ENCODE measurements around the gene ELP5.
A peak's percentile ranks its signal among the peaks of the same experiment; 100 is the strongest.
"Not testable (repeated sequence)": the region's sequence is repeated elsewhere in the genome, so short reads cannot be mapped to it uniquely, and the experiment has no call there.

ELP5 gene

GRCh38 chr17:7236808-7237207 is 15.2 kb upstream of the ELP5 start:
- no peak for DNase-seq (ENCODE audit: low read depth in 2 of 2, low spot score in 1 of 2)

- no peak for DNase-seq (ENCODE audit: low read depth in 2 of 2, low spot score in 1 of 2)
Measured at GRCh38 chr17:7237266-7237760, 14.7 kb upstream of the ELP5 start.

- DNase-seq (ENCODE audit: low read depth in 2 of 2, low spot score in 1 of 2) = peak; percentile 73 to 76
Measured at GRCh38 chr17:7237761-7238419, 14.1 kb upstream of the ELP5 start.

- no peak for DNase-seq (ENCODE audit: low read depth in 2 of 2, low spot score in 1 of 2)
Measured at GRCh38 chr17:7238420-7239090, 13.5 kb upstream of the ELP5 start.

- DNase-seq (ENCODE audit: low read depth in 2 of 2, low spot score in 1 of 2) = peak; percentile 93 to 96
Measured at GRCh38 chr17:7239091-7240027, 12.7 kb upstream of the ELP5 start, which contains the start of gene PHF23. Gene PHF23, minus strand, starts transcription at chr17:7239457. Its CDS starts 178 bp downstream, at chr17:7239279.

GRCh38 chr17:7240375-7240774 is 11.6 kb upstream of the ELP5 start:
- no peak for DNase-seq (ENCODE audit: low read depth in 2 of 2, low spot score in 1 of 2)

GRCh38 chr17:7241090-7241733 is 10.8 kb upstream of the ELP5 start:
- no peak for DNase-seq (ENCODE audit: low read depth in 2 of 2, low spot score in 1 of 2)

GRCh38 chr17:7241783-7242716 is 10.0 kb upstream of the ELP5 start, which contains the start of gene GABARAP:
Gene GABARAP, minus strand, starts transcription at chr17:7242449. Its CDS starts 119 bp downstream, at chr17:7242330.
- DNase-seq (ENCODE audit: low read depth in 2 of 2, low spot score in 1 of 2) = peak; percentile 91

GRCh38 chr17:7242717-7243452 is 9.1 kb upstream of the ELP5 start:
- DNase-seq (ENCODE audit: low read depth in 2 of 2, low spot score in 1 of 2) = peak; percentile 87 to 90

GRCh38 chr17:7243453-7243729 is 8.6 kb upstream of the ELP5 start:
- no peak for DNase-seq (ENCODE audit: low read depth in 2 of 2, low spot score in 1 of 2)

GRCh38 chr17:7243838-7244237 is 8.2 kb upstream of the ELP5 start:
- not testable (repeated sequence) for DNase-seq (ENCODE audit: low read depth in 2 of 2, low spot score in 1 of 2)

GRCh38 chr17:7246779-7247178 is 5.2 kb upstream of the ELP5 start:
- no peak for DNase-seq (ENCODE audit: low read depth in 2 of 2, low spot score in 1 of 2)

GRCh38 chr17:7248796-7249195 is 3.2 kb upstream of the ELP5 start:
- DNase-seq (ENCODE audit: low read depth in 2 of 2, low spot score in 1 of 2) = no peak

GRCh38 chr17:7249214-7249613 is 2.8 kb upstream of the ELP5 start:
- no peak for DNase-seq (ENCODE audit: low read depth in 2 of 2, low spot score in 1 of 2)

- no peak for DNase-seq (ENCODE audit: low read depth in 2 of 2, low spot score in 1 of 2)
Measured at GRCh38 chr17:7249830-7250229, 2.2 kb upstream of the ELP5 start.

GRCh38 chr17:7250695-7251627 is 1.1 kb upstream of the ELP5 start:
- DNase-seq (ENCODE audit: low read depth in 2 of 2, low spot score in 1 of 2) = no peak

- DNase-seq (ENCODE audit: low read depth in 2 of 2, low spot score in 1 of 2) = peak; percentile 98 to 99
Measured at GRCh38 chr17:7251661-7252175, 297 bp upstream of the ELP5 start, which contains the start of gene CTDNEP1. Gene CTDNEP1, minus strand, starts transcription at chr17:7251734. Its CDS starts 438 bp downstream, at chr17:7251296.

- no peak for DNase-seq (ENCODE audit: low read depth in 2 of 2, low spot score in 1 of 2)
Measured at GRCh38 chr17:7253082-7253481, 1.1 kb downstream of the ELP5 start.

Data from stimulated activated CD8-positive, alpha-beta memory T cell treated with anti-CD3 and anti-CD28 coated beads, Interleukin-4, amount 100 ng/mL, for 1 hour (primary cell).